Stomach (tissue), 4 donors: Measurements from ENCODE around the gene NELFB.

ENCODE experiments used
- CTCF ChIP-seq, 7 experiments: fragments of 450-650 bp in 4 of 7; fragments of 200-600 bp in 3 of 7; sonication (generic) in 3 of 7; IDR thresholded peaks; one replicate each; pipeline ENCODE4 v1.5.1; 2016 to 2019; ENCODE audit warnings: antibody characterized with exemption in 7 of 7, control low read depth in 2 of 7, mild to moderate bottlenecking in 1 of 7
- POLR2A ChIP-seq, 4 donors: fragments of 450-650 bp; IDR thresholded peaks; one replicate each; pipeline ENCODE4 v1.6.1; 2016; ENCODE audit warnings: antibody characterized with exemption in 4 of 4, control low read depth in 2 of 4, mild to moderate bottlenecking in 1 of 4, moderate library complexity in 1 of 4

- no peak for TF ChIP-seq CTCF (IDR thresholded peaks at IDR 0.05)
- no peak for TF ChIP-seq POLR2A (IDR thresholded peaks at IDR 0.05)
Observed at GRCh38 chr9:137278061-137278701, 23.1 kb downstream of the NELFB start.
